SJCRH30 (cell line): Measurements from ENCODE around the gene LYPLAL1. TPM values are rescaled to one million over a fixed set of nuclear protein-coding genes. Genes with fewer than 3 reads are reported as not detected.
"Not testable (repeated sequence)": the region's sequence is repeated elsewhere in the genome, so short reads cannot be mapped to it uniquely, and the experiment has no call there.

Experiments
- DNase-seq, 2 experiments: peaks; one replicate each; pipeline ENCODE4 v3.0.0-alpha.2; 2015 to 2020
- H3K27ac ChIP-seq: fragments of 250-450 bp; sonication (Bioruptor Pico); 2 replicates; pipeline ENCODE4 v1.5.1; 2020; ENCODE audit warnings: mild to moderate bottlenecking, moderate library complexity
- H3K27me3 ChIP-seq: fragments of 250-450 bp; sonication (Bioruptor Pico); 2 replicates; pipeline ENCODE4 v1.5.1; 2020; ENCODE audit warnings: mild to moderate bottlenecking, moderate library complexity
- H3K36me3 ChIP-seq: fragments of 250-450 bp; sonication (Bioruptor Pico); 2 replicates; pipeline ENCODE4 v1.5.1; 2020; ENCODE audit warnings: mild to moderate bottlenecking, moderate library complexity
- H3K4me1 ChIP-seq: fragments of 250-450 bp; sonication (Bioruptor Pico); 2 replicates; pipeline ENCODE4 v1.5.1; 2020; ENCODE audit warnings: mild to moderate bottlenecking, moderate library complexity
- H3K4me3 ChIP-seq: fragments of 250-450 bp; sonication (Bioruptor Pico); 2 replicates; pipeline ENCODE4 v1.5.1; 2020; ENCODE audit warnings: mild to moderate bottlenecking, moderate library complexity
- H3K9me3 ChIP-seq: fragments of 250-450 bp; sonication (Bioruptor Pico); replicated peaks from 2 replicates; pipeline ENCODE4 v1.5.1; 2020; ENCODE audit warnings: mild to moderate bottlenecking, moderate library complexity
- total RNA-seq: library from RNA; depleted of rRNA; stranded (reverse); fragments of >200 nt; shearing (Covaris generic); gene quantifications from 2 replicates; pipeline ENCODE4 v1.2.3, GENCODE V29; 2014

LYPLAL1 gene
- total RNA-seq, 1 experiment from 2014 or later = 33.7 TPM

GRCh38 chr1:219210067-219210466 lies 36.4 kb downstream of the LYPLAL1 start:
- Histone ChIP-seq H3K9me3 (no peaks in the 10 kb centered on the region), H3K36me3 (peaks cover 5% of the 10 kb centered on the region; the same call in 1 of the 2 replicates), H3K4me3 (no peak overlapping the region), H3K27me3 (no peaks in the 10 kb centered on the region), H3K27ac (no peak overlapping the region), H3K4me1 (no peaks in the 10 kb centered on the region)
- no peak for DNase-seq

- Histone ChIP-seq H3K27me3 (no peaks in the 10 kb centered on the region), H3K36me3 (peaks cover 4% of the 10 kb centered on the region; the same call in 1 of the 2 replicates), H3K4me1 (no peaks in the 10 kb centered on the region), H3K9me3 (no peaks in the 10 kb centered on the region), H3K27ac (no peak overlapping the region), H3K4me3 (no peak overlapping the region)
- no peak for DNase-seq
These were observed 41.8 kb downstream of the LYPLAL1 start for GRCh38 chr1:219215477-219215876.

GRCh38 chr1:219220945-219221344 lies 47.3 kb downstream of the LYPLAL1 start:
- no peak overlapping the region for H3K4me3 ChIP-seq
- H3K36me3 ChIP-seq = no peaks in the 10 kb centered on the region
- no peaks in the 10 kb centered on the region for H3K9me3 ChIP-seq
- no peak overlapping the region for H3K27ac ChIP-seq
- no peak for DNase-seq
- no peaks in the 10 kb centered on the region for H3K4me1 ChIP-seq
- H3K27me3 ChIP-seq = no peaks in the 10 kb centered on the region

GRCh38 chr1:219223496-219223895 lies 49.8 kb downstream of the LYPLAL1 start:
- H3K36me3 ChIP-seq = no peaks in the 10 kb centered on the region
- DNase-seq = no peak

GRCh38 chr1:219226196-219226595 lies 52.5 kb downstream of the LYPLAL1 start:
- no peak for DNase-seq
- no peaks in the 10 kb centered on the region for H3K27me3 ChIP-seq
- H3K9me3 ChIP-seq = no peaks in the 10 kb centered on the region; the same call in 1 of the 2 replicates
- no peak overlapping the region for H3K4me3 ChIP-seq
- H3K36me3 ChIP-seq = no peaks in the 10 kb centered on the region
- no peak overlapping the region for H3K27ac ChIP-seq
- no peaks in the 10 kb centered on the region for H3K4me1 ChIP-seq

More at GRCh38 chr1:219223496-219223895, 49.8 kb downstream of the LYPLAL1 start:
- Histone ChIP-seq H3K27me3 (no peaks in the 10 kb centered on the region), H3K9me3 (no peaks in the 10 kb centered on the region; the same call in 1 of the 2 replicates), H3K4me3 (no peak overlapping the region), H3K4me1 (no peaks in the 10 kb centered on the region), H3K27ac (no peak overlapping the region)

GRCh38 chr1:219227360-219228057 lies 53.8 kb downstream of the LYPLAL1 start:
- no peaks in the 10 kb centered on the region for H3K4me1 ChIP-seq
- no peak overlapping the region for H3K4me3 ChIP-seq
- no peak for DNase-seq
- H3K9me3 ChIP-seq = no peaks in the 10 kb centered on the region; the same call in 1 of the 2 replicates
- H3K36me3 ChIP-seq = no peaks in the 10 kb centered on the region
- H3K27ac ChIP-seq = no peak overlapping the region
- no peaks in the 10 kb centered on the region for H3K27me3 ChIP-seq

GRCh38 chr1:219228058-219228419 lies 54.4 kb downstream of the LYPLAL1 start:
- Histone ChIP-seq H3K9me3 (no peaks in the 10 kb centered on the region; the same call in 1 of the 2 replicates), H3K4me1 (no peaks in the 10 kb centered on the region), H3K27ac (no peak overlapping the region), H3K4me3 (no peak overlapping the region), H3K36me3 (no peaks in the 10 kb centered on the region), H3K27me3 (no peaks in the 10 kb centered on the region)
- DNase-seq = no peak

- Histone ChIP-seq H3K27me3 (no peaks in the 10 kb centered on the region), H3K4me3 (no peak overlapping the region), H3K9me3 (no peaks in the 10 kb centered on the region; the same call in 1 of the 2 replicates), H3K36me3 (no peaks in the 10 kb centered on the region), H3K27ac (no peak overlapping the region), H3K4me1 (no peaks in the 10 kb centered on the region)
- no peak for DNase-seq
These were observed 59.2 kb downstream of the LYPLAL1 start for GRCh38 chr1:219232890-219233289.

- no peaks in the 10 kb centered on the region for H3K27me3 ChIP-seq
- no peak overlapping the region for H3K27ac ChIP-seq
- H3K4me3 ChIP-seq = no peak overlapping the region
- H3K36me3 ChIP-seq = no peaks in the 10 kb centered on the region
- H3K9me3 ChIP-seq = no peaks in the 10 kb centered on the region
- no peaks in the 10 kb centered on the region for H3K4me1 ChIP-seq
- no peak for DNase-seq
These were observed 62.3 kb downstream of the LYPLAL1 start for GRCh38 chr1:219235903-219236481.

- DNase-seq = no peak
- Histone ChIP-seq H3K27ac (no peak overlapping the region), H3K4me3 (no peak overlapping the region), H3K36me3 (peaks cover 3% of the 10 kb centered on the region; the same call in 1 of the 2 replicates), H3K4me1 (no peaks in the 10 kb centered on the region), H3K27me3 (no peaks in the 10 kb centered on the region), H3K9me3 (no peaks in the 10 kb centered on the region; the same call in 1 of the 2 replicates)
These were observed 63.4 kb downstream of the LYPLAL1 start for GRCh38 chr1:219236933-219237610.

GRCh38 chr1:219239518-219239917 lies 65.8 kb downstream of the LYPLAL1 start:
- peaks cover 3% of the 10 kb centered on the region; the same call in 1 of the 2 replicates for H3K36me3 ChIP-seq
- no peak overlapping the region for H3K27ac ChIP-seq
- H3K4me1 ChIP-seq = no peaks in the 10 kb centered on the region
- no peak for DNase-seq
- H3K9me3 ChIP-seq = no peaks in the 10 kb centered on the region; the same call in 1 of the 2 replicates
- no peaks in the 10 kb centered on the region for H3K27me3 ChIP-seq
- H3K4me3 ChIP-seq = no peak overlapping the region

- Histone ChIP-seq H3K4me3 (no peak overlapping the region), H3K4me1 (peaks cover 8% of the 10 kb centered on the region; the same call in 1 of the 2 replicates), H3K9me3 (no peaks in the 10 kb centered on the region; the same call in 1 of the 2 replicates), H3K36me3 (peaks cover 3% of the 10 kb centered on the region; the same call in 1 of the 2 replicates), H3K27me3 (no peaks in the 10 kb centered on the region), H3K27ac (no peak overlapping the region)
- no peak for DNase-seq
These were observed 71.2 kb downstream of the LYPLAL1 start for GRCh38 chr1:219244864-219245263.

- peak; percentile 19 to 53 for DNase-seq
- no peaks in the 10 kb centered on the region for H3K27me3 ChIP-seq
- no peaks in the 10 kb centered on the region for H3K9me3 ChIP-seq
- peaks cover 8% of the 10 kb centered on the region; the same call in 1 of the 2 replicates for H3K4me1 ChIP-seq
- peak overlapping the region; percentile 4; the same call in 1 of the 2 replicates for H3K27ac ChIP-seq
- no peaks in the 10 kb centered on the region; the same call in 1 of the 2 replicates for H3K36me3 ChIP-seq
- H3K4me3 ChIP-seq = no peak overlapping the region
These were observed 73.8 kb downstream of the LYPLAL1 start for GRCh38 chr1:219247441-219247840.

- not testable (repeated sequence) for H3K4me1 ChIP-seq, H3K9me3 ChIP-seq, H3K36me3 ChIP-seq, H3K27me3 ChIP-seq, H3K27ac ChIP-seq, H3K4me3 ChIP-seq, DNase-seq
These were observed 76.8 kb downstream of the LYPLAL1 start for GRCh38 chr1:219250468-219250867.

GRCh38 chr1:219257751-219258150 lies 84.1 kb downstream of the LYPLAL1 start:
- Histone ChIP-seq H3K27me3 (no peaks in the 10 kb centered on the region), H3K36me3 (no peaks in the 10 kb centered on the region), H3K27ac (no peak overlapping the region), H3K4me3 (no peak overlapping the region), H3K4me1 (no peaks in the 10 kb centered on the region), H3K9me3 (peaks cover 6% of the 10 kb centered on the region; the same call in 1 of the 2 replicates)
- no peak for DNase-seq
